GM21717 (cell line): Measurements from ENCODE around the gene SOX30.
"Not testable (repeated sequence)": the region's sequence is repeated elsewhere in the genome, so short reads cannot be mapped to it uniquely, and the experiment has no call there.

Source experiments
- ATAC-seq: cut with Tn5 transposase; IDR thresholded peaks from one replicate; pipeline ENCODE4 v1.9.1; 2021; ENCODE audit warnings: mild to moderate bottlenecking, moderate library complexity; ENCODE audit not compliant: unreplicated experiment

The SOX30 gene

GRCh38 chr5:157652377-157652692 is at the start of gene SOX30:
SOX30 (minus strand) TSS chr5:157652438; CDS start chr5:157652078, 360 bp downstream.
- ATAC-seq: no peak

GRCh38 chr5:157698674-157699073 is 46.4 kb upstream of the SOX30 start:
- ATAC-seq: not testable (repeated sequence)

DNA sequence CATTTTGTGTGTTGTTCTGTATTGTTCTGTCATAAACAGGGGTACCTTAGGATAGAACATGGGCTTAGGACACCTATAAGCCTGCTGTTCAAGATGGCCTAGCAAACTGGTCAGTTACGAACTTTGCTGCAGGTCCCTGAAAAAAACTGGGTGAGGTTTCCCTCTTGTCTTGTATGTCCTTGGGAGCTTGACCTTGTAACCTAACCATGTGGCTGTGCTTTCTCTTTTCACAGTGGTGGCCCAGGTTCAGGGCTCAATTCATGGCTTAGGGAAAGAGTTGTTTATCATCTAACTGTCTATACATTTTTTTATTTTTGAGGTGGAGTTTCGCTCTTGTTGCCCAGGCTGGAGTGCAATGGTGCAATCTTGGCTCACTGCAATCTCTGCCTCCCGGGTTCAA is 43.9 kb upstream of the SOX30 start:
- ATAC-seq: not testable (repeated sequence)

GRCh38 chr5:157693816-157694215 is 41.6 kb upstream of the SOX30 start:
- ATAC-seq: not testable (repeated sequence)

- ATAC-seq: no peak
Measured at GRCh38 chr5:157690690-157691433, 38.6 kb upstream of the SOX30 start.

DNA sequence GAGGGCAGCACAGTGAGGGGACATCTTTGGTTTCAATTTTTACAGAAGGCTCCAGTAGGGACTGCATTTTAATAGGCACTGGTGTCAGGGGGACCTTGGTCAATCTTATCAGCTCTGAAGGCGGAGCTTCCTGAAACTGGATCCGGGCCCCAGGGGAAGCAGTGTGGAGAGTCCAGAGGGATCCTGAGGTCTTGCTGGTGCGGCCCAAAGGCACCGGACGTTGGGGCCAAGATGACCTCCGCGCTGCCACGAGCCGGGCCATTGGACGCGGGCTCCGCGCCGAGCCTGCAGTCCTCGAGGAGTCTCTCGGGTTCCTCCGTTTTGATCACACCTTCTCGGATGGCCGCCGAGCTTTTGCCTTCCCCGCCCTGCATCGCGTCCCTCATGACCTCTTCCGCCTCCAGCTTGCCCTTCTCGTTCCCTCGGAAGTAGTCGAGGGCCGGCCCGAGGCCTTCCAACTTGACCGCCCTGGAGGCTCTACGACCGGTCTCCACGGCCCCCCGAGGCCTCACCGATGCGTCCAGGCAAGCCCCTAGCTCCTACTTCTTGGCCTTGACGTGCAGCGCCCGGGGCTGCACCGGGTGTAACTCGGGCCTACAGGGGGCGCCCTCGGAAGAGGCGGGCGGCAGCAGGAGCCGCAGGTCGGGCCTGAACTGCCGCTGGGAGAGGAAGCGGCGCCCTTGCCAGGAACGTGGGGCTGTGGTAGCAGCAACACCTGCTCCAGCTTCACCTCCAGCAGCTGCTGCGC is 37.9 kb upstream of the SOX30 start:
- no peak for ATAC-seq

GRCh38 chr5:157687198-157687554 is 34.9 kb upstream of the SOX30 start:
- ATAC-seq: no peak

DNA sequence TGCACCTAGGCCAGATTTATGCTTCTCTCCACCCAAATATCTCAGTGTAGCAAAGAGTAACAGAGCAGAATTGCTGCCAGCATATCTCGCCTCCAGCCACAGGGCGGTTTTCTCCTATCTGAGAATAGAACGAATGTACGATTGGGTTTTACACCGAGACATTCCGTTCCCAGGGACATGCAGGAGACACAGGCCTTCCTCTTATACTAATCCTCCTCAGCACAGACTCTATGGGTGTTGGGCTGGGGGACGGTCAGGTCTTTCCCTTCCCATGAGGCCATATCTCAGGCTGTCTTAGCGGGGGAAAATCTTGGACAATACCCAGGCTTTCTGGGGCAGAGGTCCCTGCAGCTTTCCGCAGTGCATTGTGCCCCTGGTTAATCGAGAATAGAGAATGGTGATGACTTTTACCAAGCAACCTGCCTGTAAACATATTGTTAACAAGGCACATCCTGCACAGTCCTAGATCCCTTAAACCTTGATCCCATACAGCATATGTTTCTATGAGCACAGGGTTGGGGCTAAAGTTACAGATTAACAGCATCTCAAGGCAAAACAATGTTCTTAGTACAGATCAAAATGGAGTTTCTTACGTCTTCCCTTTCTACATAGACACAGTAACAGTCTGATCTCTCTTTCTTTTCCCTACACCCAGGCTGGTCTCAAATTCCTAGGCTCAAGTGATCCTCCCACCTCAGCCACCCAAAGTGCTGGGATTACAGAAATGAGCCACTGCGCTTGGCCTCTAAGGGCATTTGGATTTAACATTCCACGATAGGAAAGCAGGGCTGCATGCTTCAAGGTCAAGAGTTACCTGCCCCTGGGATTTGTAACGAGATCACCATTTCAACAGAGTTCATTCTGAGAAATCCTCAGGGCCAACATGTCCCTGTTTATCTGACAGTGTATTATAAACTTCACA is 34.3 kb upstream of the SOX30 start:
- not testable (repeated sequence) for ATAC-seq

DNA sequence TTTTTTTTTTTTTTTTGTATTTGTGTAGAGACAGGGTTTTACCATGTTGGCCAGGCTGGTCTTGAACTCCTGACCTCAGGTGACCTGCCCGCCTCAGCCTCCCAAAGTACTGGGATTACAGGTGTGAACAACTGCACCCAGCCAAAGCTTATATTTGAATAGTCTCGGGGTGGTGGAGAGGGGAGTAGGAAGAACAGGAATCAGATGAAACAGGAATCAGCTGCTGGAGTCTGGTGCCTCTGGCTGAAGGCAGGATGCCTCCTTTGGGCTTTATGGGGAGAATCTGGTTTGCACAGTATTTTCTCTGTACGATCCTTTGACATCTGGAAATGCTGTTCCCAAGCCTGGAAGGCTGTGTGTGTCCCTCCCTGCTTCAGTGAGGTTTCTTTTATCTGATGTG is 30.0 kb upstream of the SOX30 start:
- ATAC-seq: no peak

DNA sequence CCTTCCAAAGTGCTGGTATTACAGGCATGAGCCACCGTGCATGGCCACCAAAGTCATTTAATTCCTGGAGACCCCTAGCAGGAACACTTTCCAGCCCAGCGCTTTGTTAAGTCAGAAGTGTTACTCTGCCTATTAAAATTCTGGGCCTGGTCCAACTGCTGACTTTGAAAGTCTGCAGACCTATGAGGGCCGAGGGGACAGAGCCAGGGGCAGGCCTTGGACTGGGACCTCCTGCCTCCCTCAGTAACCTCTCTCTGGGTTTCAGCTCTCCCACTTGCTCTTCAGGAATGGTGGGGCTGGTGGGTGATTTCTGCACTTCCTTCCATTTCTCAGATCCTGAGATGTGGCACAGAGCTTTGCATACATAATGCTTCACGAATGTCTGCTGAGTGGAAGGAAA is 28.8 kb upstream of the SOX30 start:
- ATAC-seq: no peak

- no peak for ATAC-seq
Measured at GRCh38 chr5:157680239-157680638, 28.0 kb upstream of the SOX30 start.

DNA sequence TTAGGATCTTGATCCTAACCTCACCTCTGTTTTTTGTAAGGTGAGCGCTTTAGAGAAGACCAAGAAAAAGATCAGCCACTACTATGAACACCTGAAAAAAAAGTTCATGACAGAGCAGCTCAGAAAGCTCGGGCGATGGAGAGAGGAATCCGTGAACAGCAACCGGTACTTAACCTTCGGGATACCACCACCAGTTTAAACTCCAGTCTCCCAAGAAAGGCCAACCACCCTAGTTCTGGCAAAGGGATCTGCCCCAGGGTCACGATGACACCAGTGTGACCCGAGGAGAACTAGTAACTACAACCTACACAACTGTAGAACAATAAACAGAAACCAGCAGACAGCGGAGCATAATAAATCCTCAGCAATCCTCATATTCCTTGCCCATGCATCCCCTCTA is 27.6 kb upstream of the SOX30 start:
- ATAC-seq: no peak

DNA sequence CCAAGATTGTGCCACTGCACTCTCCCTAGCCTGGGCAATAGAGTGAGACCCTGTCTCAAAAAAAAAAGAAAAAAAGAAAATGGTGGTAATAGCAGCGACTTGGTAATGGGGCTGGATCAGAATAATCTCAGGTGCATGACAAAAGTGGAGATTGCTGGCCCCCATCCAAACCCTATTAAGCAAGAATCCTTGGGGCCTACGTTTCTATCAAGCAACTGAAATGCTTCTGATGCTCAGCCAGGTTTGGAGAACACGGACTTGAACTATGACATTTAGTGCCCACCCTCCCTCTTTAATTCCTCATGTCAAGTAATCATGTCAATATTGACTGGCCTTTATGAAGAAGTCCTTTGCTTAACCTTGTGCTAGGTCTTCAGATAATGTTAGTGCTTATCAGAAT is 25.7 kb upstream of the SOX30 start:
- ATAC-seq: no peak

DNA sequence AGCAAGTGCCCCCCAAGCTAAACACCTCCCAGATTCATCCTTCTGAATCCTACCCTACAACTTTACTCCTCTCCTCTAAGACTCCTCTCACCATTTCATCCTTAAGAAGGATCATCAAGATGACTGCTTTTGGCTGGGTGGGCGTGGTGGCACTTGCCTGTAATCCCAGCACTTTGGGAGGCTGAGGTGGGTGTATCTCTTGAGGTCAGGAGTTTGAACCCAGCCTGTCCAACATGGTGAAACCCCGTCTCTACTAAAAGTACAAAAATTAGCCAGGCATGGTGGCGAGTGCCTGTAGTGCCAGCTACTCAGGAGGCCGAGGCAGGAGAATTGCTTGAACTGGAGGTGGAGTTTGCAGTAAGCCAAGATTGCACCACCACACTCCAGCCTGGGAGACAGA is 22.1 kb upstream of the SOX30 start:
- ATAC-seq: not testable (repeated sequence)

GRCh38 chr5:157672976-157673375 is 20.7 kb upstream of the SOX30 start:
- ATAC-seq: no peak

GRCh38 chr5:157671592-157672330 is 19.5 kb upstream of the SOX30 start:
- ATAC-seq: no peak

GRCh38 chr5:157670662-157671591 is 18.7 kb upstream of the SOX30 start, which contains the start of gene C5orf52:
C5orf52 (plus strand) TSS chr5:157671533; CDS start chr5:157671615, 82 bp downstream.
- peak; percentile 52 for ATAC-seq

DNA sequence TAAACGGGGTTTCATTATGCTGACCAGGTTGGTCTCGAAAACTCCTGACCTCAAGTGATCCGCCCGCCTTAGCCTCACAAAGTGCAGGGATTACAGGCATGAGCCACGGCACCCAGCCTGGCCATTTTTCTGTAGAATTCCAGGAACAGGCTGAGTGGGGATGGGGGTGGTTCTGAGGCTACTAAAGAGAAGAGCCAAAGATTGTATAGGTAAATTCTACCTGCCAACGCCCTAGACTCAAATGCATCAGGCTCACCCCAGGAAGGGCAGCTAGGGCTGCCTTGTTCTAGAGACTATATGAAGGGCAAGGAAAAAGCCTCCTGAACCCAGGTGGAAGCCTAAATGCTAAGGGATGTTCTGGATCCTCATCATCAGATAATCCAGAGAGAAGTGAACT is 17.5 kb upstream of the SOX30 start:
- no peak for ATAC-seq

- no peak for ATAC-seq
Measured at GRCh38 chr5:157668356-157668755, 16.1 kb upstream of the SOX30 start.
